OCI-LY3 (cell line): ENCODE measurements around the gene RTKN.
"Not testable (repeated sequence)": the region's sequence is repeated elsewhere in the genome, so short reads cannot be mapped to it uniquely, and the experiment has no call there.

ENCODE experiments used
- H2AFZ ChIP-seq: fragments of 200-600, 300-600 bp; shearing (Covaris generic); 2 replicates; pipeline ENCODE4 v1.6.0; 2014; ENCODE audit warnings: antibody characterized with exemption, low read depth, low read length
- H3K27ac ChIP-seq: fragments of 200-600, 300-600 bp; sonication (generic); 2 replicates; pipeline ENCODE4 v1.5.1; 2014; ENCODE audit warnings: mild to moderate bottlenecking, low read length, moderate library complexity, mixed read lengths
- H3K27me3 ChIP-seq: fragments of 200-600, 300-600 bp; sonication (generic); 2 replicates; pipeline ENCODE4 v1.6.1; 2014; ENCODE audit warnings: low read depth, low read length, mixed read lengths
- H3K36me3 ChIP-seq: fragments of 200-600, 300-600 bp; sonication (generic); replicated peaks from 2 replicates; pipeline ENCODE3; 2014; ENCODE audit warnings: low read depth, low read length, mixed read lengths
- H3K4me1 ChIP-seq: fragments of 300-600, 200-600 bp; sonication (generic); 2 replicates; pipeline ENCODE4 v1.6.1; 2014; ENCODE audit warnings: low read length, mixed read lengths
- H3K4me2 ChIP-seq: fragments of 200-600, 300-600 bp; sonication (generic); 2 replicates; pipeline ENCODE4 v1.6.1; 2014; ENCODE audit warnings: low read length, mixed read lengths
- H3K4me3 ChIP-seq: fragments of 300-600, 200-600 bp; sonication (generic); 2 replicates; pipeline ENCODE4 v1.5.1; 2014; ENCODE audit warnings: antibody characterized with exemption, mild to moderate bottlenecking, low read length, moderate library complexity
- H3K79me2 ChIP-seq: fragments of 300-600, 200-600 bp; shearing (Covaris generic); 2 replicates; pipeline ENCODE4 v1.6.1; 2014; ENCODE audit warnings: mild to moderate bottlenecking, low read length, mixed read lengths
- H3K9ac ChIP-seq: fragments of 300-600, 200-600 bp; shearing (Covaris generic); 2 replicates; pipeline ENCODE4 v1.6.0; 2014; ENCODE audit warnings: mild to moderate bottlenecking, low read length, moderate library complexity
- H3K9me3 ChIP-seq: fragments of 200-600, 300-600 bp; shearing (Covaris generic); 2 replicates; pipeline ENCODE4 v1.6.1; 2014; ENCODE audit warnings: low read length, mixed read lengths; ENCODE audit not compliant: insufficient read depth
- H4K20me1 ChIP-seq: fragments of 200-600, 300-600 bp; sonication (generic); 2 replicates; pipeline ENCODE4 v1.6.1; 2016; ENCODE audit warnings: low read length, mixed read lengths; ENCODE audit not compliant: insufficient read depth
- CTCF ChIP-seq: fragments of 200-600, 300-600 bp; sonication (generic); IDR thresholded peaks from 2 replicates; pipeline ENCODE4 v1.5.1; 2014; ENCODE audit warnings: antibody characterized with exemption, low read length, low read depth
- EZH2phosphoT487 ChIP-seq: fragments of 200-600 bp; shearing (Covaris generic); IDR thresholded peaks from 2 replicates; pipeline ENCODE4 v1.6.1; 2018; ENCODE audit warnings: antibody characterized with exemption, mixed run types, low read depth

RTKN gene

GRCh38 chr2:74464406-74464805, 22.7 kb upstream of the RTKN start:
- peak overlapping the region; percentile 51 for H3K27ac ChIP-seq
- peaks cover 12% of the 10 kb centered on the region for H3K4me1 ChIP-seq
- H3K27me3 ChIP-seq: no peaks in the 10 kb centered on the region
- peaks cover 26% of the 10 kb centered on the region for H3K79me2 ChIP-seq
- no peak overlapping the region for H2AFZ ChIP-seq
- peak overlapping the region; percentile 85 for H3K9ac ChIP-seq
- TF ChIP-seq EZH2phosphoT487: no peak
- no peak for TF ChIP-seq CTCF
- no peaks in the 10 kb centered on the region for H4K20me1 ChIP-seq
- H3K4me3 ChIP-seq: peak overlapping the region; percentile 90
- H3K4me2 ChIP-seq: peak overlapping the region; percentile 79
- H3K9me3 ChIP-seq: no peaks in the 10 kb centered on the region
- peaks cover 24% of the 10 kb centered on the region for H3K36me3 ChIP-seq

GRCh38 chr2:74462786-74463105, 21.0 kb upstream of the RTKN start:
- H3K36me3 ChIP-seq: peaks cover 24% of the 10 kb centered on the region
- peaks cover 30% of the 10 kb centered on the region for H3K79me2 ChIP-seq
- no peak overlapping the region for H3K4me3 ChIP-seq
- no peak overlapping the region for H3K4me2 ChIP-seq
- H3K27me3 ChIP-seq: no peaks in the 10 kb centered on the region
- H3K9me3 ChIP-seq: no peaks in the 10 kb centered on the region
- no peak overlapping the region for H2AFZ ChIP-seq
- no peak overlapping the region for H3K27ac ChIP-seq
- TF ChIP-seq EZH2phosphoT487 (no peak), CTCF (no peak)
- peaks cover 15% of the 10 kb centered on the region for H3K4me1 ChIP-seq
- no peak overlapping the region for H3K9ac ChIP-seq
- no peaks in the 10 kb centered on the region for H4K20me1 ChIP-seq

- Histone ChIP-seq H3K36me3 (peaks cover 24% of the 10 kb centered on the region), H3K4me2 (no peak overlapping the region), H3K79me2 (peaks cover 30% of the 10 kb centered on the region), H3K9ac (no peak overlapping the region), H4K20me1 (no peaks in the 10 kb centered on the region), H2AFZ (no peak overlapping the region), H3K4me1 (peaks cover 15% of the 10 kb centered on the region), H3K4me3 (no peak overlapping the region), H3K27ac (no peak overlapping the region), H3K9me3 (no peaks in the 10 kb centered on the region), H3K27me3 (no peaks in the 10 kb centered on the region)
- no peak for TF ChIP-seq CTCF
- TF ChIP-seq EZH2phosphoT487: no peak
Measured at GRCh38 chr2:74462054-74462785, 20.5 kb upstream of the RTKN start.

- no peaks in the 10 kb centered on the region for H3K9me3 ChIP-seq
- TF ChIP-seq CTCF (peak; percentile 24), EZH2phosphoT487 (no peak)
- no peaks in the 10 kb centered on the region for H4K20me1 ChIP-seq
- no peak overlapping the region for H3K27ac ChIP-seq
- H3K4me1 ChIP-seq: peaks cover 20% of the 10 kb centered on the region
- H3K27me3 ChIP-seq: no peaks in the 10 kb centered on the region
- no peak overlapping the region for H3K4me3 ChIP-seq
- H3K9ac ChIP-seq: no peak overlapping the region
- H3K36me3 ChIP-seq: peaks cover 24% of the 10 kb centered on the region
- no peak overlapping the region for H3K4me2 ChIP-seq
- peaks cover 33% of the 10 kb centered on the region for H3K79me2 ChIP-seq
- no peak overlapping the region for H2AFZ ChIP-seq
Measured at GRCh38 chr2:74461187-74462053, 19.7 kb upstream of the RTKN start.

GRCh38 chr2:74460187-74460586, 18.4 kb upstream of the RTKN start:
- H3K27me3 ChIP-seq, H3K27ac ChIP-seq, H3K9ac ChIP-seq, H2AFZ ChIP-seq, H3K4me3 ChIP-seq, H3K4me2 ChIP-seq, H4K20me1 ChIP-seq, H3K9me3 ChIP-seq: not testable (repeated sequence)
- peaks cover 25% of the 10 kb centered on the region for H3K4me1 ChIP-seq
- H3K79me2 ChIP-seq: peaks cover 37% of the 10 kb centered on the region
- peaks cover 24% of the 10 kb centered on the region for H3K36me3 ChIP-seq

- Histone ChIP-seq H3K4me3 (peak overlapping the region; percentile 84), H3K79me2 (peaks cover 31% of the 10 kb centered on the region), H3K36me3 (peaks cover 24% of the 10 kb centered on the region), H3K4me2 (peak overlapping the region; percentile 93), H3K4me1 (peaks cover 25% of the 10 kb centered on the region)
- not testable (repeated sequence) for H4K20me1 ChIP-seq, H3K9ac ChIP-seq, H3K27me3 ChIP-seq, H2AFZ ChIP-seq, H3K9me3 ChIP-seq, H3K27ac ChIP-seq
Measured at GRCh38 chr2:74459503-74460118, 17.9 kb upstream of the RTKN start.
